ENCODE results near the gene XPOT.
"Not testable (repeated sequence)": the region's sequence is repeated elsewhere in the genome, so short reads cannot be mapped to it uniquely, and the experiment has no call there.

Gene XPOT, protein sequence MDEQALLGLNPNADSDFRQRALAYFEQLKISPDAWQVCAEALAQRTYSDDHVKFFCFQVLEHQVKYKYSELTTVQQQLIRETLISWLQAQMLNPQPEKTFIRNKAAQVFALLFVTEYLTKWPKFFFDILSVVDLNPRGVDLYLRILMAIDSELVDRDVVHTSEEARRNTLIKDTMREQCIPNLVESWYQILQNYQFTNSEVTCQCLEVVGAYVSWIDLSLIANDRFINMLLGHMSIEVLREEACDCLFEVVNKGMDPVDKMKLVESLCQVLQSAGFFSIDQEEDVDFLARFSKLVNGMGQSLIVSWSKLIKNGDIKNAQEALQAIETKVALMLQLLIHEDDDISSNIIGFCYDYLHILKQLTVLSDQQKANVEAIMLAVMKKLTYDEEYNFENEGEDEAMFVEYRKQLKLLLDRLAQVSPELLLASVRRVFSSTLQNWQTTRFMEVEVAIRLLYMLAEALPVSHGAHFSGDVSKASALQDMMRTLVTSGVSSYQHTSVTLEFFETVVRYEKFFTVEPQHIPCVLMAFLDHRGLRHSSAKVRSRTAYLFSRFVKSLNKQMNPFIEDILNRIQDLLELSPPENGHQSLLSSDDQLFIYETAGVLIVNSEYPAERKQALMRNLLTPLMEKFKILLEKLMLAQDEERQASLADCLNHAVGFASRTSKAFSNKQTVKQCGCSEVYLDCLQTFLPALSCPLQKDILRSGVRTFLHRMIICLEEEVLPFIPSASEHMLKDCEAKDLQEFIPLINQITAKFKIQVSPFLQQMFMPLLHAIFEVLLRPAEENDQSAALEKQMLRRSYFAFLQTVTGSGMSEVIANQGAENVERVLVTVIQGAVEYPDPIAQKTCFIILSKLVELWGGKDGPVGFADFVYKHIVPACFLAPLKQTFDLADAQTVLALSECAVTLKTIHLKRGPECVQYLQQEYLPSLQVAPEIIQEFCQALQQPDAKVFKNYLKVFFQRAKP

DNA sequence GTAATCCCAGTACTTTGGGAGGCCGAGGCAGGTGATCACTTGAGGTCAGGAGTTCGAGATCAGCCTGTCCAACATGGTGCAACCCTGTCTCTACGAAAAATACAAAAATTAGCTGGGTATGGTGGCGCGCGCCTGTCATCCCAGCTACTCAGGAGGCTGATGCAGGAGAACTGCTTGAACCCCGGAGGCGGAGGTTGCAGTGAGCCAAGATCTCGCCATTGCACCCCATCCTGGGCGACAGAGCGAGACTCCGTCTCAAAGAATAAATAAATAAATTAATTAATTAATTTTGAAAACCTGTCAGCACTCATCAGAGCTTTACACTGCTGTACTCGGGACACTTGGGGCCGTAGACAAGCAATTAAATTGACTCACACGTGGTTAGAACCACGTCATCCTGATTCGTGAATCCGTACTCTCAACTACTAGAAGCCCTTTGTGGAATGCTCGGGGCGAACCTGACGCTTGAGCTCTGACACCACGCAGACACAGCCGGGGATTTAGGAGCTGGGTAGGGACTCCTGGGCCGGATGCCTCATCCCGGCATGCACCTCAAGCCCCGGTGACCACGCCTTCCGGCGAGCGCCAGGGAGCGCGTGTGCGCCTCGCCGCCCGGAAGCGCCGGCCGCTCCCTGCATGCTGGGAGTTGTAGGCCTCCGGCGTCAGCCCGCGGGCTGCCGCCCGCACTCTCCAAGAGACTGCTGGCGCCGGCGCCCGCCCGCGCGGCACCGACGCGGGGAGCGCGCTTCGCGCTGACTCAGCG is at the start of gene XPOT:
Gene XPOT, plus strand, starts transcription at position 686 of the 763 bp plus-strand sequence. CDS start 5,644 bp downstream, outside the sequence.
- peak; percentile 96 for DNase-seq (ENCODE audit: low spot score)
- in situ Hi-C loops (cut with MboI; ENCODE audit: low pct_unique_long_range_greater_than_20kb, low sequenced_read_pairs, unreplicated experiment), result no loop called here
- TF ChIP-seq, protein P1, sequence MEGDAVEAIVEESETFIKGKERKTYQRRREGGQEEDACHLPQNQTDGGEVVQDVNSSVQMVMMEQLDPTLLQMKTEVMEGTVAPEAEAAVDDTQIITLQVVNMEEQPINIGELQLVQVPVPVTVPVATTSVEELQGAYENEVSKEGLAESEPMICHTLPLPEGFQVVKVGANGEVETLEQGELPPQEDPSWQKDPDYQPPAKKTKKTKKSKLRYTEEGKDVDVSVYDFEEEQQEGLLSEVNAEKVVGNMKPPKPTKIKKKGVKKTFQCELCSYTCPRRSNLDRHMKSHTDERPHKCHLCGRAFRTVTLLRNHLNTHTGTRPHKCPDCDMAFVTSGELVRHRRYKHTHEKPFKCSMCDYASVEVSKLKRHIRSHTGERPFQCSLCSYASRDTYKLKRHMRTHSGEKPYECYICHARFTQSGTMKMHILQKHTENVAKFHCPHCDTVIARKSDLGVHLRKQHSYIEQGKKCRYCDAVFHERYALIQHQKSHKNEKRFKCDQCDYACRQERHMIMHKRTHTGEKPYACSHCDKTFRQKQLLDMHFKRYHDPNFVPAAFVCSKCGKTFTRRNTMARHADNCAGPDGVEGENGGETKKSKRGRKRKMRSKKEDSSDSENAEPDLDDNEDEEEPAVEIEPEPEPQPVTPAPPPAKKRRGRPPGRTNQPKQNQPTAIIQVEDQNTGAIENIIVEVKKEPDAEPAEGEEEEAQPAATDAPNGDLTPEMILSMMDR (IDR thresholded peaks at IDR 0.05; ENCODE audit: extremely low read depth, insufficient read depth, missing control alignments), result no peak

DNA sequence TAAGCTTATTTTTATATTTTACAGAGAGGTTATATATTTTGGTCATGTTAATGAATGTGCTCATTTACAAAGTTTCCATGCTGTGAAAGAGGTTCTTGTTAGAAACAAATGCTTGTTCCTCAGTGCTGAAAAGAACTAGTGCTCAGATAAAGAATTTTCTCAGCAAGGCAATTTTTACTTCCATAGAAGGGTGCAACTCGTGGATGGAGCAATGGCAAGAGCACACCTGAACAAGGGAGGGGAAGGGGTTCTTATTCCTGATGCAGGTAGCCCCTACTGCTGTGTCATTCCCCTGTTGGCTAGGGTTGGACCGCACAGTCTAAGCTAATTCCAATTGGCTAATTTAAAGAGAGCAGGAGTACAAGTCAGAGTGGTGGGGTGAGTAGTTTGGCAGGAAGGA is 48.0 kb upstream of the XPOT start:
- DNase-seq (ENCODE audit: low spot score); in situ Hi-C loops (cut with MboI; ENCODE audit: low pct_unique_long_range_greater_than_20kb, low sequenced_read_pairs, unreplicated experiment): not testable (repeated sequence)

DNA sequence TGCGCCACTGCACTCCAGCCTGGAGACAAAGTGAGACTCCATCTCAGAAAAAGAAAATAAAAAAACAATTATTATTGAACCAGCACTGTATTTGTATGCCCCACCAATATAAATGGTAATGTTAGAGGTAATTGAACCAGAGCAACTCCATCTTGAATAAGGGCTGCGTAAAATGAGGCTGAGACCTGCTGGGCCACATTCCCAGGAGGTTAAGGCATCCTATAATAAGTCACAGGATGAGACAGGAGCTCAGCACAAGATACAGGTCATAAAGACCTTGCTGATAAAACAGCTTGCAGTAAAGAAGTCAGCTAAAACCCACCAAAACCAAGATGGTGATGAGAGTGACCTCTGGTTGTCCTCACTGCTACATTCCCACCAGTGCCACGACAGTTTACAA is 43.0 kb upstream of the XPOT start:
- in situ Hi-C loops (cut with MboI; ENCODE audit: low pct_unique_long_range_greater_than_20kb, low sequenced_read_pairs, unreplicated experiment); DNase-seq (ENCODE audit: low spot score): not testable (repeated sequence)

DNA sequence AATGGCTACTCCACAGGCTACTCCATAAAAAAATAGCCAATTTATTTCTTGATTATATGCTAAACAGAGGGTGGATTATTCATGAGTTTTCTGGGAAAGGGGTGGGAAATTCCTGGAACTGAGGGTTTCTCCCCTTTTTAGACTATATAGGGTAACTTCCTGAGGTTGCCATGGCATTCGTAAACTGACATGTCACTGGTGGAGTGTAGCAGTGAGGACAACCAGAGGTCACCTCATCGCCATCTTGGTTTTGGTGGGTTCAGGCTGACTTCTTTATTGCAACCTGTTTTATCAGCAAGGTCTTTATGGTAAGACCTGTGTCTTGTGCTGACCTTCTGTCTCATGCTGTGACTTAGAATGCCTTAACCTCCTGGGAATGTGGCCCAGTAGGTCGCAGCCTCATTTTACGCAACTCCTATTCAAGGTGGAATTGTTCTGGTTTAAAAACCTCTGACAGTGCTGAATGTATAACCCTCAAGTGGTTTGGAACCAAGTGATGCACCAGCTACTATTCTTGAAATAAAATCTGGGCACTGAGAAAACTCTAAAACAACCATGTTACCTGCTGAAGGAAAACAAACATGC is 41.4 kb upstream of the XPOT start:
- TF ChIP-seq, protein P1 (IDR thresholded peaks at IDR 0.05; ENCODE audit: extremely low read depth, insufficient read depth, missing control alignments), result no peak
- no peak for DNase-seq (ENCODE audit: low spot score)
- in situ Hi-C loops (cut with MboI; ENCODE audit: low pct_unique_long_range_greater_than_20kb, low sequenced_read_pairs, unreplicated experiment), result no loop called here

DNA sequence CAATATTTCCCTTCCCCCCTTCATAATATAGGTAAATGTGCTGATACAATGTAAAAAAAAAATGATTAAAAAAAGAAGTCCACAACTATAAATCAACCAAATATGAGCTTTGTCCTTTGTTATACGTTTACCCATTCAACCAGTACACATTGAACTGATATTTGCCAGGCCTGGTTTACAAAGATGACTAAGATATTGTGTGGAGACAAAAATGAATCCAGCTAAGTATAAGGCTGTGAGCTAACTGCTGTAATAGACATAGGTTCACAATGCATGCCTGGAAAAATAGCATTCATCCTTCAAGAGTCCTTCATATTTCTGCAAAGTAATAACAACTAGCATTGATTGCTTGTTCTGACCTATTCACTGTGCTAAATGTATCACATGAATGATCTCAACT is 20.5 kb upstream of the XPOT start:
- TF ChIP-seq, protein P1 (IDR thresholded peaks at IDR 0.05; ENCODE audit: extremely low read depth, insufficient read depth, missing control alignments), result no peak
- in situ Hi-C loops (cut with MboI; ENCODE audit: low pct_unique_long_range_greater_than_20kb, low sequenced_read_pairs, unreplicated experiment), result loop anchor here (25.0 kb wide), 1 partner anchor 546 kb away; the partner anchor contains the start of gene SRGAP1
- no peak for DNase-seq (ENCODE audit: low spot score)

DNA sequence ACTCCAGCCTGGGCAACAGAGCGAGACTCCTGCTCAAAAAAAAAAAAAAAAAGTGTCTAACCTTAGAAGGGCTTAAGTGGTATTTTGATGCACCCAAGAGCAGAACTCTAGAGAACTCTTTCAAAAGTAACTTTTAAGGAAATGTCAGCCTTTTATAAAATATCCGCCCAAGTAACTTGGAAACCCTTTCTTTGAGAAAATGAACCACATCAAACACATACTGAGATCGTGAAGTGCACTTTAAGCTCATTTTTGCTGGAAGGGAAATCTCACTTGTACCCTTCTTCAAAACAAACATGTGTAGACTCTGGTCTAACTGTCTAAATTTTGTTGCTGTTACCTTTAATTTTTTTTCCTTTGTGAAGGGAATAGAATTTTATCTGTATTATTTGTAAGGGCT is 19.2 kb upstream of the XPOT start:
- no peak for DNase-seq (ENCODE audit: low spot score)
- in situ Hi-C loops (cut with MboI; ENCODE audit: low pct_unique_long_range_greater_than_20kb, low sequenced_read_pairs, unreplicated experiment), result loop anchor here (25.0 kb wide), 1 partner anchor 548 kb away; the partner anchor contains the start of gene SRGAP1
- TF ChIP-seq, protein P1 (IDR thresholded peaks at IDR 0.05; ENCODE audit: extremely low read depth, insufficient read depth, missing control alignments), result no peak

DNA sequence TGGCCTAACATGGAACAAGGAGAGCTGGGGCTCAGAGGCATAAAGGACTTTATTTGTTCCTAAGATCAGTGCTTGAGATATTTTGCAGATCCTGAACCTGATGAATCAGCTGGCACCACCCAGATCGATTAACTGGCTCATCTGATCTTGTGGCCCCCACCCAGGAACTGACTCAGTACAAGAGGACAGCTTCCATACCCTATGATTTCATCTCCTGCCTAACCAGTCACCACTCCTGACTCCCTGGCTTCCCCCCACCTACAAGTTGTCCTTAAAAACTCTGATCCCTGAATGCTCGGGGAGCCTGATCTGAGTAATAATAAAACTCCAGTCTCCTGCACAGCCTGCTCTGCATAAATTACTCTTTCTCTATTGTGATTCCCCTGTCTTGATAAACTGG is 18.7 kb upstream of the XPOT start:
- in situ Hi-C loops (cut with MboI; ENCODE audit: low pct_unique_long_range_greater_than_20kb, low sequenced_read_pairs, unreplicated experiment), result loop anchor here (25.0 kb wide), 1 partner anchor 548 kb away; the partner anchor contains the start of gene SRGAP1
- no peak for DNase-seq (ENCODE audit: low spot score)
- TF ChIP-seq, protein P1 (IDR thresholded peaks at IDR 0.05; ENCODE audit: extremely low read depth, insufficient read depth, missing control alignments), result no peak
